HG03280 (cell line): Measurements from ENCODE around the gene EEF1A2.

Experiments used
- ATAC-seq: cut with Tn5 transposase; IDR thresholded peaks from one replicate; pipeline ENCODE4 v1.9.1; 2021; ENCODE audit warnings: mild to moderate bottlenecking, moderate library complexity; ENCODE audit not compliant: unreplicated experiment

The EEF1A2 gene

DNA sequence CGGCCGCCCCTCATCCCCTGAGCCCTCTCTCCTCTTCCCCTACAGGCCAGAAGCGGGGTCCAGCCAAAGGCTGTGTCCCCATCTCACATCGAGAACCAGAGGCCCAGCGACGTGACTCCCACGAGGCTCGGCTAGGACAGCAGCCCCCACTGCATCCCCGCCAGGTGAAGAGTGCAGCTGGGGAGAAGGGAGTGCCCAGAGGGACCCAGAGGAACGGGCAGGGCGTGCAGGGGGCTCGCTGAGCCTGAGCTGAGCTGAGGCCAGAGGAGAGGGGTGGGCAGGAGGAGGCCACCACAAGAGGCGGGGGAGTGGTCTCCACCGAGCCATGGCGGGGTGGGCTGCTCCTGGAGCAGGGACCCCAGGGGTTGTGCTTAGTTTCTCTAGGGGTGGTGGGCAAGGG is 59.0 kb downstream of the EEF1A2 start:
- no peak for ATAC-seq

- no peak for ATAC-seq
Measured at GRCh38 chr20:63438121-63438520, 60.8 kb downstream of the EEF1A2 start.
